WTC11 (cell line): ENCODE results near the gene GRIK2.

Source experiments
- ATF6 ChIP-seq: sonication (generic); formaldehyde crosslinking; IDR thresholded peaks from 2 replicates; pipeline ENCODE4 v1.8.1; 2023; ENCODE audit warnings: mild to moderate bottlenecking, missing genetic modification reagents
- CTCF ChIP-seq: fragments of 200-600 bp; IDR thresholded peaks from 2 replicates; pipeline ENCODE4 v1.8.0; 2022; ENCODE audit warnings: antibody characterized with exemption
- FOXP4 ChIP-seq: sonication (generic); formaldehyde crosslinking; IDR thresholded peaks from 2 replicates; pipeline ENCODE4 v1.8.0; 2022; ENCODE audit warnings: mild to moderate bottlenecking, missing genetic modification reagents
- NFYB ChIP-seq: sonication (generic); formaldehyde crosslinking; conservative IDR thresholded peaks from 2 replicates; pipeline ENCODE4 v1.8.0; 2022; ENCODE audit warnings: low read depth, missing genetic modification reagents
- NR3C1 ChIP-seq: sonication (generic); formaldehyde crosslinking; conservative IDR thresholded peaks from 2 replicates; pipeline ENCODE4 v1.8.1; 2023; ENCODE audit warnings: low read depth, mild to moderate bottlenecking, missing genetic modification reagents
- USF2 ChIP-seq: sonication (generic); formaldehyde crosslinking; IDR thresholded peaks from 2 replicates; pipeline ENCODE4 v1.8.1; 2023; ENCODE audit warnings: mild to moderate bottlenecking, missing genetic modification reagents, moderate library complexity

- TF ChIP-seq CTCF (no peak), ATF6 (CRISPR knock-in tag) (no peak), NR3C1 (CRISPR knock-in tag) (no peak), FOXP4 (CRISPR knock-in tag) (no peak), USF2 (CRISPR knock-in tag) (no peak), NFYB (CRISPR knock-in tag) (no peak)
Observed at GRCh38 chr6:101391772-101392585, 1.5 kb upstream of the GRIK2 start.
